Right lobe of liver (tissue), 6 donors: Measurements from ENCODE around the gene ZMYND19. TPM values are rescaled to one million over a fixed set of nuclear protein-coding genes. Genes with fewer than 3 reads are reported as not detected.

Experiments used
- ATAC-seq, 4 donors: fragments of 200-7000 bp; cut with Tn5 transposase; one replicate each; pipeline ENCODE4 v1.9.1; 2020; ENCODE audit warnings: mild to moderate bottlenecking in 4 of 4, moderate library complexity in 4 of 4
- DNase-seq, 3 donors: peaks; one replicate each; pipeline ENCODE4 v3.0.0-alpha.2; 2020
- H3K27ac ChIP-seq, 3 donors: fragments of 200-600 bp; one replicate each; pipeline ENCODE4 v1.8.0; 2022
- H3K27me3 ChIP-seq, 2 donors: fragments of 200-600 bp; one replicate each; pipeline ENCODE4 v1.8.0; 2022
- H3K36me3 ChIP-seq, 4 donors: fragments of 200-600 bp; sonication (generic) in 1 of 4; one replicate each; pipeline versions ENCODE4 v1.5.1 to v1.8.0; 2017 to 2022; ENCODE audit warnings: control low read depth in 1 of 4
- H3K4me1 ChIP-seq, 4 donors: fragments of 200-600 bp; sonication (generic) in 1 of 4; one replicate each; pipeline versions ENCODE4 v1.5.1 to v1.8.0; 2017 to 2022; ENCODE audit warnings: control low read depth in 1 of 4
- H3K4me3 ChIP-seq, 3 donors: fragments of 200-600 bp; one replicate each; pipeline ENCODE4 v1.8.0; 2022
- H3K9me3 ChIP-seq, 4 donors: fragments of 200-600 bp; sonication (generic) in 1 of 4; one replicate each; pipeline versions ENCODE4 v1.5.1 to v1.8.0; 2017 to 2022; ENCODE audit warnings: control low read depth in 1 of 4
- POLR2A ChIP-seq: fragments of 450-650 bp; IDR thresholded peaks from one replicate; pipeline ENCODE4 v1.6.1; 2017; ENCODE audit warnings: antibody characterized with exemption, mild to moderate bottlenecking
- WGBS: methylation state at CpG from one replicate; pipeline ENCODE4 v1.1.6; 2018; ENCODE audit warnings: low coverage, low lambda C conversion rate; ENCODE audit not compliant: insufficient coverage; ENCODE audit errors: missing lambda C conversion rate; 5-methylcytosine and 5-hydroxymethylcytosine counted together
- intact Hi-C, 2 donors: fragments of 100-400 bp; cut with DNase I; formaldehyde crosslinking; loops; one replicate each; pipeline versions ENCODE4 v1.11.2 to v1.14.1; 2022
- total RNA-seq, 6 experiments: library from RNA; depleted of rRNA in 2 of 6; stranded (reverse); fragments of >200 nt in 2 of 6; fragmentation: NEBNext Ultra II Directional in 3 of 6; extraction: Animal tissue kit (Norgen Biotek cat#: 25700) in 3 of 6; gene quantifications; one replicate each; pipeline versions ENCODE4 v1.1.0 to v1.2.4, GENCODE V29; 2016 to 2023
- TF ChIP-seq, protein P1 (sequence below), 4 donors: fragments of 200-600 bp in 3 of 4; fragments of 450-650 bp in 1 of 4; IDR thresholded peaks; one replicate each; pipeline versions ENCODE4 v1.5.1 to v1.8.0; 2016 to 2022; ENCODE audit warnings: antibody characterized with exemption in 4 of 4, mild to moderate bottlenecking in 2 of 4
- donor health status: DM: no; HTN: yes; CAD: no.
- donor health status: DM: no; HTN: no; CAD: no.
- donor health status: DM: no; HTN: no; CAD: no.
- donor health status: DM: no; HTN: yes; CAD: no.
- donor health status: DM: no; HTN: yes; CAD: no.

ZMYND19 gene
- total RNA-seq, 6 experiments from 2014 or later, result 8.4 to 11.7 (median 9.0) TPM

GRCh38 chr9:137582286-137582860 is 7.9 kb downstream of the ZMYND19 start:
- Histone ChIP-seq H3K4me3 (no peak overlapping the region), H3K9me3 (no peaks in the 10 kb centered on the region), H3K4me1 (peaks cover 0 to 15% (median 2%) of the 10 kb centered on the region in 4 donors), H3K27ac (no peak overlapping the region), H3K36me3 (peaks cover 0 to 14% (median under 1%) of the 10 kb centered on the region in 4 donors), H3K27me3 (no peaks in the 10 kb centered on the region)
- WGBS, result 42% methylated on average over 6 of the region's 20 CpGs
- DNase-seq (no peak), ATAC-seq (no peak)
- intact Hi-C loops, result no loop called here
- TF ChIP-seq POLR2A, result no peak
- TF ChIP-seq, protein P1, sequence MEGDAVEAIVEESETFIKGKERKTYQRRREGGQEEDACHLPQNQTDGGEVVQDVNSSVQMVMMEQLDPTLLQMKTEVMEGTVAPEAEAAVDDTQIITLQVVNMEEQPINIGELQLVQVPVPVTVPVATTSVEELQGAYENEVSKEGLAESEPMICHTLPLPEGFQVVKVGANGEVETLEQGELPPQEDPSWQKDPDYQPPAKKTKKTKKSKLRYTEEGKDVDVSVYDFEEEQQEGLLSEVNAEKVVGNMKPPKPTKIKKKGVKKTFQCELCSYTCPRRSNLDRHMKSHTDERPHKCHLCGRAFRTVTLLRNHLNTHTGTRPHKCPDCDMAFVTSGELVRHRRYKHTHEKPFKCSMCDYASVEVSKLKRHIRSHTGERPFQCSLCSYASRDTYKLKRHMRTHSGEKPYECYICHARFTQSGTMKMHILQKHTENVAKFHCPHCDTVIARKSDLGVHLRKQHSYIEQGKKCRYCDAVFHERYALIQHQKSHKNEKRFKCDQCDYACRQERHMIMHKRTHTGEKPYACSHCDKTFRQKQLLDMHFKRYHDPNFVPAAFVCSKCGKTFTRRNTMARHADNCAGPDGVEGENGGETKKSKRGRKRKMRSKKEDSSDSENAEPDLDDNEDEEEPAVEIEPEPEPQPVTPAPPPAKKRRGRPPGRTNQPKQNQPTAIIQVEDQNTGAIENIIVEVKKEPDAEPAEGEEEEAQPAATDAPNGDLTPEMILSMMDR (IDR thresholded peaks at IDR 0.05), result peak; percentile 14 to 37 (median 28)

DNA sequence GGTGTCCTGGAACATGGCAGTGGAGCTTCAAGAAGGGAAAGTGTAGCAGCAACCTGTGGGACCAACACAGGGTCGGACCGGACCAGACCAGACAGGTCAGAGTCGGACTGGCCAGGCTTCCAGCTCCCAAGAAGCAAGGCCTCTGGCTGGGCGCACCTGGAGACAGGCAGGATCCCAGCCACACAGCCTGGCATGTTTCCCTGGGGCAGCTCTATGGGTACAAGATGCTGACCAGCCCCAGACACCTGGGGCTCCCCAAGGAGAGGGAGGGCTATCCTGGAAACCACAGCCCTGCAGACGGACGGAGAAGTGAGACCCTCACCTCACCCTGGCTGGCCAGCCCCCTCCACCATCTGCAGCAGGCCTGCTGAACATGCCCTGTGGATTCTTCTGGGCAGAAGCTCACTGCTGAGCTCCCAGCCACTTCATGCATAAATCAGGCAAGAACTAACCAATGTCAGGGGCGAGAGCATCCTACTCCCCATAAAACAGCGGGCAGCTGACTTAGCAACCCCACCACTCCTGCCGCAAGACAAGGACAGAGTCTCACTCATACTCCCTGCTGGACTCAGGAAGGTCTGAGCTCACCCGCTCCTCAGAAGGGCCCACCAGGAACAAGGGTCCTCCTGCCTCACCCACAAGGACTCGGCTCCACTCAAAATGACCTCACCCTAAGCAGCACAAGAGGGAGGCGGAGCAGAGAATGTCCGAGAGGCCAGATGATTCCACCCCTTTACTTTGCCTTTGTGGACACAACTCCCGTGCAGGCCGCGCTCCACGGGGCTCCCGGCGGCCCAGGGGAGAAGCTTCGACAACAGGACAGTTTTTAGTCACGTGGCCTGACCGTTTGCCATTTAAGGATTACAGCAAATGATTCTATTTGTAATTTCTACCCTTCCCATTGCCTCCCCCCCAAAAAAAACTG is 8.7 kb downstream of the ZMYND19 start:
- no peaks in the 10 kb centered on the region for H3K9me3 ChIP-seq
- WGBS, result 87% methylated on average over 10 of the region's 22 CpGs
- peaks cover 0 to 7% (median under 1%) of the 10 kb centered on the region in 4 donors for H3K36me3 ChIP-seq
- no peak for ATAC-seq
- H3K4me1 ChIP-seq, result peaks cover 0 to 21% (median 5%) of the 10 kb centered on the region in 4 donors
- DNase-seq, result no peak
- no peak overlapping the region for H3K4me3 ChIP-seq
- intact Hi-C loops, result no loop called here
- TF ChIP-seq, protein P1 (IDR thresholded peaks at IDR 0.05), result no peak
- no peak for TF ChIP-seq POLR2A
- no peaks in the 10 kb centered on the region for H3K27me3 ChIP-seq
- no peak overlapping the region for H3K27ac ChIP-seq

- ATAC-seq (no peak), DNase-seq (no peak)
- H3K36me3 ChIP-seq, result peaks cover 0 to 5% (median 1%) of the 10 kb centered on the region in 4 donors
- 100% methylated on average over 1 of the region's 4 CpGs for WGBS
- TF ChIP-seq POLR2A, result no peak
- TF ChIP-seq, protein P1 (IDR thresholded peaks at IDR 0.05), result no peak
- H3K9me3 ChIP-seq, result no peaks in the 10 kb centered on the region
- H3K27me3 ChIP-seq, result no peaks in the 10 kb centered on the region
- H3K27ac ChIP-seq, result no peak overlapping the region
- H3K4me3 ChIP-seq, result no peak overlapping the region
- intact Hi-C loops, result no loop called here
- H3K4me1 ChIP-seq, result peaks cover 0 to 28% (median 5%) of the 10 kb centered on the region in 4 donors
Observed at GRCh38 chr9:137580954-137581322, 9.4 kb downstream of the ZMYND19 start.

GRCh38 chr9:137580209-137580953 is 9.9 kb downstream of the ZMYND19 start:
- ATAC-seq (no peak), DNase-seq (no peak)
- H3K36me3 ChIP-seq, result peaks cover 0 to 11% (median 3%) of the 10 kb centered on the region in 4 donors
- WGBS, result no CpG with 5 or more reads among the region's 23 CpGs
- no peak for TF ChIP-seq POLR2A
- TF ChIP-seq, protein P1 (IDR thresholded peaks at IDR 0.05), result no peak
- peaks cover 0 to 29% (median 5%) of the 10 kb centered on the region in 4 donors for H3K4me1 ChIP-seq
- intact Hi-C loops, result no loop called here
- no peak overlapping the region for H3K4me3 ChIP-seq
- H3K9me3 ChIP-seq, result no peaks in the 10 kb centered on the region
- no peaks in the 10 kb centered on the region for H3K27me3 ChIP-seq
- no peak overlapping the region for H3K27ac ChIP-seq
